HG03135 (cell line): ENCODE measurements around the gene EIF3L.
A peak's percentile ranks its signal among the peaks of the same experiment; 100 is the strongest.
"Not testable (repeated sequence)": the region's sequence is repeated elsewhere in the genome, so short reads cannot be mapped to it uniquely, and the experiment has no call there.

ENCODE experiments used
- ATAC-seq: cut with Tn5 transposase; IDR thresholded peaks from one replicate; pipeline ENCODE4 v1.9.1; 2021; ENCODE audit warnings: mild to moderate bottlenecking, moderate library complexity; ENCODE audit not compliant: unreplicated experiment

Gene EIF3L

DNA sequence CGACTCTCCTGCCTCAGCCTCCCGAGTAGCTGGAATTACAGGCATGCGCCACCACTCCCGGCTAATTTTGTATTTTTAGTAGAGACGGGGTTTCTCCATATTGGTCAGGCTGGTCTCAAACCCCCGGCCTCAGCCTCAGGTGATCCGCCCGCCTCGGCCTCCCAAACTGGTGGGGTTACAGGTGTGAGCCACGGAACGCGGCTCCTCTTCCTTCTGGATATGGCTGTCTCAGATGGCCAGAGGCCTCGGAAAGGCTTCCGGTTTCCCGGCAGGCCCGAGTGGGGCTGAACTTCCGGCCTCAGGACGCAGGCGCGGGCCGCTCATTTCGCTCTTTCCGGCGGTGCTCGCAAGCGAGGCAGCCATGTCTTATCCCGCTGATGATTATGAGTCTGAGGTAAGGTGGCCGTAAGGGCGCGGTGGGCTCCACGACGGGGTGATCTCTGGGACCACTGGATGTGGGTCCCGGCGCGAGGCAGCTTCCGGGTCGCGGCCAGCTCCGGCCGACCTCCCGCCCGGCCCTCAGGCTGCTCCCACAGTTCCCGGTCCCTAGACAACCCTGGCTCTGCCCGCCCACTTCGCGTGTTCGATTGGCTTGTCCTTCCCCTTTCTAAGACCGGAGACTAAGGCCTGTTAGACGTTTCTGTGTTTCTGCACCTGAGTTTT is at the start of gene EIF3L:
Gene EIF3L (plus strand): TSS at position 331 of the 663 bp plus-strand sequence. CDS start 31 bp downstream, at position 362.
- peak; percentile 62 for ATAC-seq

- ATAC-seq, result not testable (repeated sequence)
Observed at GRCh38 chr22:37799979-37800378, 49.2 kb upstream of the EIF3L start.

GRCh38 chr22:37801946-37802309 is 47.3 kb upstream of the EIF3L start:
- ATAC-seq, result no peak

- ATAC-seq, result no peak
Observed at GRCh38 chr22:37802310-37803194, 46.7 kb upstream of the EIF3L start.

GRCh38 chr22:37803195-37803638 is 46.0 kb upstream of the EIF3L start:
- no peak for ATAC-seq

DNA sequence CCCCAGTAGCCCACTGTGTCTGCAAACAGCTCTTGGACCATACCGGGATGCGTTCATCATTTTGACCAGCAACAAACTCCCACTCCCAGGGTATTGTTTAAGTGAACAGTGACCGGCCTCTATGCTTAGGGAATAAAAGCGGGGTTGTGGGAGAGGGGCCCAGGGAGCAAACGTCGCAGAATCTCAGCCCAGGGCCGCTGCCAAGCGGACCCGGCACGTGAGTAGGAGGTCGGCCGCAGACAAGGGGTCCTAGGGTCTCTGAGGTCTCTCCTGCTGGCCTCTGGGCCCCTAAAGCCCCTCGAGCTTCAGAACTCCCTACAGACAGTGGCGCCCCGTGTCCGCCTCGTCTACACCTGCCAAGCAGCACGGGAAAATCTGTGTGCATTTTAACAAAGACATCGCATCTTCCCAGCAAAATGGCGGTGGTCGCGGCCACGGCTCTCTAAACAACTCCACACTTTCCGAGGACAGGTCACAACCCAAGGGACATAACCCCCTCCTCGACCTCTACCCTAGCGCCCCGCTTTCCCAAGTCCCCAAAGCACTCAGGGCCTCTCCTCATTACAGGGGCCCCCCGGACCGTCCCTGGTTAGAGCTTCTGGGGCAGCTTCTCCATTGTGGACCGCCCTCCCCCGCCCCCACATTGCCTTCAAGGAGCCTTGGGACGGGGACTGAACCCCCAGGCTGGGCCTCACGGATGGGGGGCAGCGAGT is 45.4 kb upstream of the EIF3L start:
- ATAC-seq, result no peak

DNA sequence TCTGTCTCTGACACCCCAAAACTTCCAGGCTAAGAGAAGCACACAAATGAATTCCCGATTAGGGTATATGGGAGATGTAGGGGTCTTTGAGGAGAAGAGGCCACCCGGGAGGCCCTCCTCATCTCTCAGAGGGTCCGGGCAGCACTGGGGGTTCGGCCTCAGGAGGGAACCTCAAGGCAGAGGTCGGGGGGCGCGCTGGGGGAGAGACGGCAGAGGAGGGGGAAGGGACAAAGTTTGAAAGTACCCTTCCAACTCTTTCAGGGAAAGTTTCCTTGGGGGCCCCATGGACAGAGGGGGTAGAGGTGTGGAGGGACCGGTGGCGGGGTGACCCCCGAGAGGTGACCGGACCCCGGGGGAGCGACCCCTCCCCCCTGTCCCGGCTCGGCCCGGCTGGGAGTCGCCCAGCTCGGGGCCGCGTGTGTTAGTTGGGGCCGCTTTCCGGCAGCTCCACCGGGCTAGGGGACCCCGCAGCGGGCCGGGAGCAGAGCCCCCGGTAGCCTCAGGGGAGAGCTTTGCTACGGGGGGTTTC is 44.8 kb upstream of the EIF3L start:
- ATAC-seq, result no peak

DNA sequence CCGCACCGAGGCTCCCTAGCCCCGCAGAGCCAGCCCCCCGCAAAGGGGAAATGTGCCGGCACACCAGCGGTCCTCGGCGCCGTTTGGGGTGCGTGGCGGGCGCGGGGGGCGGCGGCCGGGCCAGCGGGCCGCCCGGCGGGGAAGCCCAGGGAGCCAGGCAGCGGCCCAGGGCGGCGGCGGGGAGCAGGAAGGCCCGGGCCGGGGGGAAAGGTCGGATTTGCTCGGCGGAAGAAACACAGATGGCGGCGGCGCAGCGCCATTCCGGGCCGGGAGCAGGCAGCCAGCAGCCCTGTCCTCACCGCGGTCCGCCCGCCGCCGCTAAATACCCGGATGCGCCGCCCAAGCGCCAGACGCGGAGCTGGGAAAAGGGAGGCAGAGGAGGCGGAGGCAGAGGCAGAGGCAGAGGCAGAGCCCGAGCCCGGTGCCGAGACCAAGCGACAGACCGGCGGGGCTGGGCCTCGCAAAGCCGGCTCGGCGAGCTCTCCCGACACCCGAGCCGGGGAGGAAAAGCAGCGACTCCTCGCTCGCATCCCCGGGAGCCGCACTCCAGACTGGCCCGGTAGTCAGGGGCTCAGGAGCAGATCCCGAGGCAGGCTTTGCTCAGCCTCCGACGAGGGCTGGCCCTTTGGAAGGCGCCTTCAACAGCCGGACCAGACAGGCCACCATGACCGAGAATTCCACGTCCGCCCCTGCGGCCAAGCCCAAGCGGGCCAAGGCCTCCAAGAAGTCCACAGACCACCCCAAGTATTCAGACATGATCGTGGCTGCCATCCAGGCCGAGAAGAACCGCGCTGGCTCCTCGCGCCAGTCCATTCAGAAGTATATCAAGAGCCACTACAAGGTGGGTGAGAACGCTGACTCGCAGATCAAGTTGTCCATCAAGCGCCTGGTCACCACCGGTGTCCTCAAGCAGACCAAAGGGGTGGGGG is 44.1 kb upstream of the EIF3L start:
- ATAC-seq, result no peak

GRCh38 chr22:37805810-37806277 is 43.4 kb upstream of the EIF3L start:
- ATAC-seq, result no peak

GRCh38 chr22:37806409-37807333 is 42.5 kb upstream of the EIF3L start:
- no peak for ATAC-seq

- ATAC-seq, result peak; percentile 87
Observed at GRCh38 chr22:37807410-37808293, 41.6 kb upstream of the EIF3L start, which contains the start of gene GCAT. TSS of gene GCAT (plus strand) at chr22:37807934. CDS start at chr22:37807968, 34 bp downstream.

DNA sequence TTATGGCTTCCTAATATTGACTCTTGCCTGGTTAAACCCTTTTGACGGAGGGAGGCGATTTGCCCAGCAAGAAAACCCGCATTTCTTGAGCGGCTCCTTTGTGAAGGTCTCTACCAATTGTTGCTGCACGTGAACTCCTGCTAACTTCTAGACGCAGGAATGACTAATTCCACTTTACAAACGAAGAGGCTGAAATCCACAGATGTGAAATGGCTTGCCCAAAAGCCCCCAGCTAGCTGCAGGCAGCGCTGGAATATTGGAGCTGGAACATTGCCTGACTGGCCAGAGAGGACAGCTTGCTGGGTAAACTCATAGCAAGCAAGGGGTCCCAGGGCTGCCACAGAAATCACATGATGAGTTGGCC is 40.9 kb upstream of the EIF3L start:
- no peak for ATAC-seq

GRCh38 chr22:37809672-37810333 is 39.4 kb upstream of the EIF3L start:
- ATAC-seq, result no peak

DNA sequence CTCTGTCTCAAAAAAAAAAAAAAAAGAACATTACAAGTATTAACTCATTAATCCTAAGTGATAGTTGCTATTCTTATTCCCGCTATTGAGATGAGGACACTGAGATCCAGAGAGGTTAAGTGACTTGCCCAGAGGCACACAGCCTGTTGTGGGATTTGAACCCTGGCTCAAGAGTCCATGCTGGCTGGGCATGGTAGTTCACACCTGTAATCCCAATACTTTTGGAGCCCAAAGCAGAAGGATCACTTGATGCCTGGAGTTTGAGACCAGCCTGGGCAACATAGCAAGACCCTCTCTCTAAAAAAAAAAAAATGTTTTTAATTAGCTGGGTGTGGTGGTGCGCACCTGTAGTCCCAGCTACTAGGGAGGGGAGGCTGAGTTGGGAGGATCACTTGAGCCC is 37.4 kb upstream of the EIF3L start:
- no peak for ATAC-seq

DNA sequence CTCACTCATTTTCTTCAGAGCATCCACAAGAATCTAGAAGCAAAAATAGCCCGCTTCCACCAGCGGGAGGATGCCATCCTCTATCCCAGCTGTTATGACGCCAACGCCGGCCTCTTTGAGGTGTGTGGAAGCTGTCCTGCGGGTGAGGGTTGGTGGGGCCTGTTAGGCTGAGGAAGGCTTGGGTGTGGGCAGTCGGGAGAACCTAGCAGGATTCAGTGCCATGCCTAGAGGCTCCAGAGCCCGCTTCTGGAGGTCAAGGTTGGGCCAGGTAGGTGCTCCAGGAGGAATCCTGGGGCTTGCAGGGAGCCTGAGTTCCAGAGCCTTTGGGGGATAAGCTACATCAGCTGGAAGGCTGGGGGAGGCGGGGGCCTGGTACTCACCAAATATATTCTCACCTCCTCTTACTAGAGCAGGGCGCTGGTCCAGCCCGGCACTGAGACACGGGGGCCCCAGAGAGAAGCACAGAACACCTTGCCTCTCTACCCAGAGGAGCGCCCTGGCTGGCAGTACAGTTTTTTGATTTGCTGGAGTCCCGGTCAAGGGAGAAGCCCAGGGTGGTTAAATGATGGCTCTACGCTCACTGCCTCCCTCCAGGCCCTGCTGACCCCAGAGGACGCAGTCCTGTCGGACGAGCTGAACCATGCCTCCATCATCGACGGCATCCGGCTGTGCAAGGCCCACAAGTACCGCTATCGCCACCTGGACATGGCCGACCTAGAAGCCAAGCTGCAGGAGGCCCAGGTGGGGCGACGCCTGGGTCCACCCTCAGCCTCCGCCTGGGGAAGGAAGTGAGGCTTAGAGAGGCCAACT is 36.1 kb upstream of the EIF3L start:
- ATAC-seq, result no peak

GRCh38 chr22:37815593-37815992 is 33.6 kb upstream of the EIF3L start:
- no peak for ATAC-seq
